GM21737 (cell line): ENCODE data around the gene PPP6C.
"Not testable (repeated sequence)": the region's sequence is repeated elsewhere in the genome, so short reads cannot be mapped to it uniquely, and the experiment has no call there.

Experiments used
- ATAC-seq: cut with Tn5 transposase; IDR thresholded peaks from one replicate; pipeline ENCODE4 v1.9.1; 2021; ENCODE audit warnings: mild to moderate bottlenecking, moderate library complexity; ENCODE audit not compliant: unreplicated experiment

Gene PPP6C

DNA sequence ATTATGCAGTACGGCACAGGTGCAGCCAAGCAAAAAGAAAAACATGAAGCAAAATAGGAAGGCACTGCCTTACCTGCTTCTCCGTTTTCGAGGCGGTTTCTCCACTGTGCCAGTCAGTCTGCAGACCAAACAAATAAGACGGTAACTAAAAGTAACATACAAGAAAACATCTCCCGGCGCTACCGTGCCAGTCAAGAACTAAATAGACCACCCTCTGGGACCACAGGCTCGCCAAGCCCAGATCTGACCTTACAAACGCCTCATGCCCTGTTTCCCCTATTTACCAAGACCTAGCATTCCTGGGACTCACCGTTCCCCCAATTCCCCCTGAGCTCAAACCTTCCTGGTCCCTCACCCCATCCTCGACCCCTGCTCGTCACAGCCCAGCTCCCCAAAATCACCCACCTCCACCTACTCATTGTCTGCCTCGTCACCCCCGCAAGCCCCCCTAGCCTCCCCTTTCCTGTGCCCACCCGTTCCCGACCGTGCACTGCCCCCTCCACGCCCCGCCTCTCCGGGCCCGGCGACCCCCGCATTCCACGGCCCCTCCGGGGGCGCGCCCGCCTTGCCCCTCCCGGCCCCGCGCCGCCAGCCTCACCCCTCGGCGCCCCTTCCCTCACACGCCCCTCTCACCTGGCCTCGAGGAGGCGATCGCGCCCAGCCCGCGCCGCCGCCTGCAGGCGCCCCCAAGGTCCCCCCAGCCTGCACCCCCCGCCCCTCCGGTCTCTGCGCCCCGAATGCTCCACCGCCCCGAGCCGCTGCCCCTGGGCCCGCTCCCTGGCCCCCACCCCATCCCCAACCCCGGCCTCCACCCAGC is 46.8 kb downstream of the PPP6C start:
- peak; percentile 28 for ATAC-seq

DNA sequence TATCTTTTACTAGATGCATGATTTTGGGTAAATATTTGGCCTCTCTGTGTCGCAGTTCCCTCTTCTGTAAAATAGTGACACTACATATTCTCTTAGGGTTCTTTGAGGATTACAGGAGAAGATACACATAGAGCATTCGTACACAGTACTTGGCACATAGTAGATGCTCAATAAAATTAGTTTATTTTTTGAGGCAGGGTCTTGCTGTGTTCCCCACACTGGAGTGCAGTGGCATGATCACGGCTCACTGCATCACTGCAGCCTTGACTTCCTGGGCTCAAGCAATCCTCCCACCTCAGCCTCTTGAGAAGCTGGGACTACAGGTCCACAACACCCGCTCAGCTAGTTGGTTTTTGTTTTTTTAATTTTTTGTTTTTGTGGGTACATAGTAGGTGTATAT is 47.9 kb downstream of the PPP6C start:
- no peak for ATAC-seq

DNA sequence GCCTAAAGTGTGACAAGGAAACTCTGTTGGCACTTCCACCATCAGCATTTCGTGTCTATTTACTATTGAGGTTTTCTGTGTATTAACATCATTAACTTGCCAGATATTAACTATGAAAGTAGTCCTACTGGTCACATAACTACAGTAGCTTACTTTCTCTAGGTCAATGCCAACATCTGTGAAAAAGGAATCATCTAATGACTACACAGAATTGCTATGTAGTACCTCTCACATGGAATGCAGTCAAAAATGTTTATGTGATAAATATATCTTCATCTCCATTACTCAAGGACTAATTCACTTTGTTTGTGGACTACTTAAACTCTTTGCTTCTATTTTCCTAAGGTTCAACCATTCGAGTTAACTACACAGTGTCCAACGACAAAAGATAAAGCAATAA is 48.4 kb downstream of the PPP6C start:
- ATAC-seq, result no peak

DNA sequence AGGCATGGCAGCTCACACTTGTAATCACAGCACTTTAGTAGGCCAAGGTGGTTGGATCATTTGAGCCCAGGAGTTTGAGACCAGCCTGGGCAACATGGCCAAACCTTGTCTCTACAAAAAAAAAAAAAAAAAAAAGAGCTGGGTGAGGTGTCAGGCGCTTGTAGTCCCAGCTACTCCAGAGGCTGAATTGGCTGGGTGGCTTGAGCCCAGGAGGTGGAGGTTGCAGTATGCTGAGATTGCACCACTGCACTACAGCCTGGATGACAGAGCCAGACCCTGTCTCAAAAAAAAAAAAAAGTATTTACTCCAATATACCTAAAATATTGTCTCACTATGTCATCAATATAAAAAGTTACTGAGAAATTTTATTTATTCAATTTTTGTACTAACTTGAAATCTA is 49.0 kb downstream of the PPP6C start:
- no peak for ATAC-seq

DNA sequence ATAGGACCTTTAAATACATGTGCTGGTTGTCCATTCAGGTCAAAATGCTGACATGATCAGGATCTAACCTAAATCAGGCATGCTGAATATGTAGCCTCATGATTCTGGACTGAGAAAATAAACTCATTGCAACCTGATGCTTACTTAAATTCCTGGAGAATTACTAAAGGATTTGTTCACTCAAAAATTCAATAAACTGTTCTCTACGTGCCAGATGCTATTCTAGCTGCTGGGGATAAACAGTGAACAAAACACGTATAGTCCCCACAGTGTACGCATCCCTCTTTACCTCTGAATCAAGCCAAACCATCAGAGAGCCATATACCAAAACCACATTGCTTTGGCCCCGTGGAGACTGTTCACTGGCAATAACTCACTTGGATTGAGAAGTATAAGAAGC is 52.4 kb downstream of the PPP6C start:
- ATAC-seq, result no peak

DNA sequence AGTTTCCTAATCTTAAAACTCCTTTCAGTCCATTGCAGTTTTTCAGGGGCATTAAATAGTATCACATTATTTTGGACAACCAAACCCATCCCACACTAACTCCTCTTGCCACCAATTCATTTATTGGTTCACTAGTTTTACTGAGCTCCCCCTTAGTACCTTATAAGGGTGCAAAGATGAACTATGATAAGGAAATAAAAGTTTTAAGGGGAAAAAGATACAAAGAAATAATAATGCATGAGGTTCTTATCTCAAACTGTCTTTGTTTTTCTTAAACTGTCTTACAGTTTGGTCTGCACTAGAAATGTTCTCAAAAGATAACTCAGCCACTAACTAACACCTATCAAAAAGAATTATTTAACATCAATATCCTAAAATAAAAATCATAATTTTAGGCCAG is 54.6 kb downstream of the PPP6C start:
- no peak for ATAC-seq

DNA sequence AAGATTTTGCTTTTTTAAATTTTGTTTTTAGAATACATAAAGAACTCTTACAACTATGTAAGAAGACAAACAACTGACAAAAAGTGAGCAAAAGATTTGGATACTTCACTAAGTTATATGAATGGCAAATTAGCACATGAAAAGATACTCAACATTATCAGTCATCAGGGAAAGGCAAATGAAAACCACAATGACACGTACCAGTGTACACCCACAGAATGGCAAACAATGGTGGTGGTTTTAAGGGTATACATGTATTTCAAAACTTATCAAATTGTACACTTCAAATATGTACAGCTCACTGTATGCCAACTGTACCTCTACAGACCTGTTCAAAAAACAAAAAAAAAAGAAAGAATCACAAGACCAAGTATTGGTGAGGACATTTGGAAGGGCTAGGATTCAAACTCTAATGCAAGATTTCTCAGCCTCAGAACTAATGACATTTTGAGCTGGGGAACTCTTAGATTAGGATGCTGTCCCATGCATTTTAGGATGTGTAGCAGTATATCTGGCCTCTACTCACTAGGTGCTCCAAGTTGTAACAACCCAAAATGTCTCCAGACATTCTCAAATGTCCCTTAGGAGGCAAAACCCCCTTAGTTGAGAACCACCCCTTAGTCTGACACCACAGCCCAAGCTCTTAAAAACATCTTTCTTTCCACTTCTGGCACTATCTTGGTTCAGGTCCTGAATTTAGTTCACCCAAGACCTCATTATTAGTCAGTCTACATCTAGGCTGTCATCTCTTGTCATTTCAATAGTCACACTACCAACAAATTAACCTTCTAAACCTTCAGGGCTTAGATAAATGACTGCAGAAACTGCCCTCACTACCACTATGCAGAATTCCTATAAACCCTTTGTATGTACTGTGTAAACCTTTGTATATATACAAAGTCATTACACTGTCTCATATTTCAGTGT is 55.9 kb downstream of the PPP6C start:
- ATAC-seq, result no peak

DNA sequence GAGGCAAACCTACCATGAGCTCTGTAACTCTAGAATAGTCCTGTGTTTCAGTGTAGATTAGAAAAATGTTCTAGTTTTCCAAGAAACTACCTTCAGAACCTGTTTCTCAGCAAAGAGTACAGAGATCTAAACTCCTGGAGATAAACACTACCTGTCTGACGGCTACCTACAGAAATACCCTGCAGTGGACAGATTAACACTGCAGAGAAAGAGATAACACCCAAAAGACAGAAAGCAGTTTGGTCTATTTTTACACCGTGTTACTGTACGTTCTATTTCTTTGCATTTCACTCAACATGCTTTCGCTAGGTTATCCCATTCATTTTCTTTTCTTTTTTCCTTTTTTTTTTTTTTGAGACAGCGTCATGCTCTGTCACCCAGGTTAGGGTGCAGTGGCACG is 57.8 kb downstream of the PPP6C start:
- ATAC-seq, result no peak

DNA sequence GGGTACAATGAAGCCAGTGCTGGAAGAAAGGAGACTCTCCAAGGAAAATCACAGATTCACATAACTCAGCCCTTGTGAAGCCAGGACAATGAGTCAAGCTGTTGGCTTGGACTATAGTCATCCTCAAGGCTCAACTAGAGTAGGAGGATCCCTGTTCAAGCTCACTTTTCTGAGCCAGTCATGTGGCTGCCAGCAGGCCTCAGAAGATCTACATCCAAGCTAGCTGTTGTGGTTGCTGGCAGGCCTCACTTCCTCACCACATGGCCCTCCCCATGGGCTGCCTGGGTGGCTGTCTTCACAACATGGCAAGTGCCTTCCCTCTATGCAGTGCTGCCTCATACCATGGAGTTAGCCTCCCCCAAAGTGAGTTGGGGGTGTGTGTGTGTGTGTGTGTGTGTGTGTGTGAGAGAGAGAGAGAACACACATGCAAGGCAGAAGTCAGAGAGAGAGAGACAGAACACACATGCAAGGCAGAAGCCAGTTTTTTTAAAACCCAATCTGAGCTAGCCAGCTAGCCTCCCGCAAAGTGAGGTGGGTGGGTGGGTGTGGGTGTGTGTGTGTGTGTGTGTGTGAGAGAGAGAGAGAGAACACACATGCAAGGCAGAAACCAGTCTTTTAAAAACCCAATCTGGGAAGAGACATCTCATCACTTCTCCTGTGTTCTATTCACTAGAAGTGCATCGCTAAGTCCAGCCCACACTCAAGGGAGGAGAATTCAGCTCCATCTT is 63.4 kb downstream of the PPP6C start:
- ATAC-seq, result peak; percentile 98

DNA sequence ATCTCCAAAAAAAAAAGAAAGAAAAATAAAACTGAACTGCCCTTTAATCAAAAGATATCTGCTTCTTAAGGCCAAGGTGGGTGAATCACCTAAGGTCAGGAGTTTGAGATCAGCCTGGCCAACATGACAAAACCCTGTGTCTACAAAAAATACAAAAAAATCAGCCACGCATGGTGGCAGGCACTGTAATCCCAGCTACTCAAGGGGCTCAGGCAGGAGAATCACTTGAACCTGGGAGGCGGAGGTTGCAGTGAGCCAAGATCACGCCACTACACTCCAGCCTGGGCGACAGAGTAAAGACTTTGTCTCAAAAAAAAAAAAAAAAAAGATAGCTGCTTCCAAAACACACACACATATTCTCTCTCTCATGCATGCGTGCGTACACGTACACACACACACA is 64.1 kb downstream of the PPP6C start:
- no peak for ATAC-seq

DNA sequence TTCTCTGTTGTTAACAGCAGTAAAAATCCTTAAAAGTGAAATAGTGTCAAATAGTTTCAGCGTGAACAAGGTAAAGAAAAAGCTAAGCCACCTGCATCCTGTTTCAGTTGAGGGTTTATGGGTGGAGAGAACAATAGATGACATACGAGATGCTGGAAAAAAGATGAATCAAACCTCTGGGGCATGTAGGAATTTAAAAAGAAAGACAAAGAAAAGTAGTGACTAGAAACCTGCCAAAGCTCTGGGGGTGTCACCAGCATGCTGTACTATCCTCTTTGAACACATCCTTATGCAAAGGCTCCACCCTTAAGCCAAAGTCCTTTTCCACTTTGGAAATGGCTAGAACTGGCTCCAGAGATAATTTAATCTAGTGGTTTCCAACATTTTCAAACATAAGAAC is 68.5 kb downstream of the PPP6C start:
- no peak for ATAC-seq

DNA sequence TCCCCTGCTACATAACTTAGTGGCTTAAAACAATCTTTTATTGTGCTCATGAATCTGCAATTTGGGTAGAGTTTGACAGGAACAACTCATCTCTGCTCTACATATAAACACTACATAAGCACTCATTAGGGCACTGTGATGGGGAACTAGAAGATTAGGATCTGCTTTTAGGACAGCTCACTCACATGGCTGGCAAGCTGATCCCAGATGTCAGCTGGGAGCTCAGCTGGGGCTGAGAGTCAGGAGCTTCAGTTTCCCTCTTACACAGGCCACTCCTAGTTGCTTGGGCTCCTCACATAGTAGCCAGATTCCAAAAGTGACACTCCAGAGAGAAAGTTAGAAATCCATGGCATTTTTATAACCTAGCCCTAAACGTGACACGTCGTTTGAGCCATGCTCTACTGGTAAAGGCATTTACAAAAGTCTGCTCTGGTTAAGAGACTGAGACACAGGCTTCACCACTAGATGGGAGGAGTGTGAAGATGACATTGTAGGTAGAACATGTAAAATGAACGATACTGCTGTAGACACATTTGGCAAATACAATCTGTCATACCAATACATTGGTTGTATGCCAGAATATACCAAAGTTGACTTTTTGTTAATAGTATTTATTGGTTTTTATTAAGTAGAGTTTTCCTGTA is 69.8 kb downstream of the PPP6C start:
- ATAC-seq, result no peak

DNA sequence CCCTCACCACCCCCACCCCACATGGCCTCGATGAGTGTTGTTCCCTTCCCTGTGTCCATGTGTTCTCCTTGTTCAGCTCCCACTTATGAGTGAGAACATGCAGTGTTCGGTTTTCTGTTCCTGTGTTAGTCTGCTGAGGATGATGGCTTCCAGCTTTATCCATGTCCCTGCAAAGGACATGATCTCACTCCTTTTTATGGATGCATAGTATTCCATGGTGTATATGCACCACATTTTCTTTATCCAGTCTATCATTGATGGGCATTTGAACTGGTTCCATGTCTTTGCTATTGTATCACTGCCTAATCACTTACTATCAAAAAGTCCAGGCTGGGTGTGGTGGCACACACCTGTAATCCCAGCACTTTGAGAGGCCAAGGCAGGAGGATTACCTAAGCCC is 70.9 kb downstream of the PPP6C start:
- ATAC-seq, result not testable (repeated sequence)

DNA sequence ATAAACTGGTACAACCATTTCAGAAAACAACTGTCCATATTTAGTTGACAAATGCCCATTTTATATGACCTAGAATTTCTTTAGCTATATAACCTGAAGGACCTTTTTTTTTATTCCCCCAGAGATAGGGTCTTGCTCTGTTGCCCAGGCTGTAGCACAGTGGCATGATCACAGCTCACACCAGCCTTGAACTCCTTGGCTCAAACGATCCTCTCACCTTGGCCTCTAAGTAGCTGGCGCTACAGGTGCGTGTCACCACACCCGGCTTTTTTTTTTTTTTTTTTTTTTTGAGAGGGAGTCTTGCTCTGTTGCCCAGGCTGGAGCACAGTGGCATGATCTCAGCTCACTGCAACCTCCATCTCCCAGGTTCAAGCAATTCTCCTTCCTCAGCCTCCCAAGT is 75.1 kb downstream of the PPP6C start:
- ATAC-seq, result not testable (repeated sequence)

DNA sequence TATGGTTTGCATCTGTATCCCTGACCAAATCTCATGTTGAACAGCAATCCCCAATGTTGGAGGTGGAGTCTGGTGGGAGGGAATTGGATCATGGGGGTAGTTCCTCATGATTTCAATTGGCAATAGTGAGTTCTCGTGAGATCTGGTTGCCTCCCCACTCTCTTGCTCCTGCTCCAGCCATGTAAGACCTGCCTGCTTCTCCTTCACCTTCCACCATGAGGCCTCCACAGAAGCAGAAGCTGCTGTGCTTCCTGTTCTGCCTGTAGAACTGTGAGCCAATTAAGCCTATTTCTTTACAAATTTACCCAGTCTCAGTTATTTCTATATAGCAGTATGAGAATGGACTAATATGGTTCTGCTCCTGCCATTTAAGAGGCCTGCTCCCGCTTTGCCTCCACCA is 79.1 kb downstream of the PPP6C start:
- ATAC-seq, result no peak

DNA sequence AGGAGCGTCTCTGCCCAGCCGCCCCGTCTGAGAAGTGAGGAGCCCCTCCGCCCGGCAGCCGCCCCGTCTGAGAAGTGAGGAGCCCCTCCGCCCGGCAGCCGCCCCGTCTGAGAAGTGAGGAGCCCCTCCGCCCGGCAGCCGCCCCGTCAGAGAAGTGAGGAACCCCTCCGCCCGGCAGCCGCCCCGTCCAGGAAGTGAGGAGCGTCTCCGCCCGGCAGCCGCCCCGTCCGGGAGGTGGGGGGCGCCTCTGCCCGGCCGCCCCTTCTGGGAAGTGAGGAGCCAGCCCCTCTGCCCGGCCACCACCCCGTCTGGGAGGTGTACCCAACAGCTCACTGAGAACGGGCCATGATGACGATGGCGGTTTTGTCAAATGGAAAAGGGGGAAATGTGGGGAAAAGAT is 81.1 kb downstream of the PPP6C start:
- not testable (repeated sequence) for ATAC-seq

DNA sequence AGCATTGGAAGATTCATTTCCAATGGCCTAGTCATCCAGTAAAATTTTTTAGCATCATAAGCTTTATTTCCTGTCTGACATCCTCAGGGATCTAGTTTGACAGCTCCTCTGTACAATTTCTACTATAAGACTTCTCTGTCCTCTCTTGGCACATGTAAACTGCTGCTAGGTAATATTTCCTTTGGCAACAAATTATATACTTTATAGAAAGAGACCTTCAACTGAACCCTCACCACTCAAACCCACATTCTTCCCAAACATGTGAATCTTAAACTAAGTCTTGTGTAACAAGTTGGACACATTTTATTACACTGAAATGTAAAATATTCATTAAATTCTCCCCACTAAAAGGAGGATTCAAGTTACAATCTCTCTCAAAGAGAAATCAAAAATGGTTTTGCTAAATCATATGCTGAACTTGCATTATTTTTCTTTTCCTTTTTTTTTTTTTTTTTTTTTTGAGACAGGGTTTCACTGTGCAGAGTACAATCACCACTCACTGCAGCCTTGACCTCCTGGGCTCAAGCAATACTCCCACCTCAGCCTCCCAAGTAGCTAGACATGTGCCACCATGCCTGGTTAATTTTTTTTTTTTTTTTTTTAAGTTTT is 83.2 kb downstream of the PPP6C start:
- no peak for ATAC-seq

DNA sequence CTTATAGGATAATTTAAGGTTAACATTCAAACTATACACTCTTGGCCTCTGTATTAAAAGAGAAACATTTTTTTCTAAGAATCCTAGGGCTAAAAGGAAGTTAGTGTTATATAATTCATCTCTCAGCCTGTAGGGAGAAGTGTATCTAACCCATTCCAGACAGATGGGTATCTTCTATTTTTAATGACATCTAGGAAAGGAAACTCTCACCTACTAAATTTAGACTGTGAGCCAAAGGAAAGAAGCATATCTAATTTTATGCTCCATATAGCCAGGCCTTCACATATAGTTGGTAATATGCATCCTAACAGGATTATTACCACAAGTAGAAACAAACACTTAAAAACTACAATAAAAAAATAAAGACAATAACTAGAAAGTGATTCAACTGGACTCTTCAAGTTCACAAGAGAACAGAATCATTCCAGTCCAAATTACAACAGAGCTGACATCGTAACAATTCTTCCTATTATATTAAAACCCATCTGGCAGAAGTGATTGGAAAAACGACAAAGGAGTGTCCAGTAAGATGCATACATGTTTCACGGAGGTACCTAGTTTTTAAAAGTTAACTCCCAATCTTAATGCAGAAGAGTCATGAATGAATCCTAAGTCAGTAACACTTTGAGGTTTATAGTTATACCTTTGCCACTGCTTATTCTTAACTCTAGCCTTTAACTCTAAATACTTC is 85.7 kb downstream of the PPP6C start:
- no peak for ATAC-seq

DNA sequence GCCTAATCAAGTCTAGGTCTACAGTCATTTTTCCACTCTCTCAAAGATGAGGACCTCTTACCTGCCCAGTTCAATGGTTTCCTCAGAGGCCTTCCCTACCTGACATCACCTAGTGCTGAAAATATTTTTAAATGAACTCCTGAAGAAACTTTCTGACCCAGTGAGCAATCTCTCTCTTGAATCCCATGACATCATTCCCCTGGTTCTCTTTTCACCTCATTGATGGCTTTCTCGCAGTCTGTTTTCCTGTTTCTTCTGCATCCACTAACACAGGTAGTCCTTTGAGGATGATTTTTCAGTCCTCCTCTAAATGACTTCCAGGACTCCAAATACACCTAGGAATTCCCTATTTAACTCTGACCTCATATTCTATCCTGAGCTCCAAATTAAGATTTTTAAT is 86.6 kb downstream of the PPP6C start:
- ATAC-seq, result no peak

DNA sequence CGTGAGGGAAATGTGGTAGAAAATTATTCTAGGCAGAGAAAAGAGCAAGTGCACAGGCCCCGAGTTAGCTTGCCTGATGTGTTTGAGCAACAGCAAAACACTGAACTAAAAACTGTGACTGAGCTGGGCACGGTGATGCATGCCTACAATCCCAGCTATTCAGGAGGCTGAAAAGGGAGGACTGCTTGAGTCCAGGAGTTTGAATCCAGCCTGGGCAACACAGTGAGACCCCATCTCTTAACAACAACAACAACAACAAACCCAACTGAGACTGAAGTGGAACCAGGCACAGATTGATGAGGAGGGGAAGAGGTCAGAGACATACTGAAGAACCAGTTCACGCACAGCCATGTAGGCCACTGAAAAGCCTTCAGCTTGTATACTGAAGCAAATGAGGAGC is 88.8 kb downstream of the PPP6C start:
- no peak for ATAC-seq
